GM10266 (cell line): ENCODE results near the gene ZNF488.

Source experiments
- DNase-seq: peaks from one replicate; pipeline ENCODE4 v3.0.0; 2012; ENCODE audit errors: extremely low spot score
- TF ChIP-seq, protein P1 (sequence below): IDR thresholded peaks from 2 replicates; pipeline ENCODE4 v1.5.1; 2012; ENCODE audit warnings: mild to moderate bottlenecking, low read depth; ENCODE audit not compliant: control insufficient read depth, insufficient read depth; ENCODE audit errors: missing control alignments

ZNF488 gene

DNA sequence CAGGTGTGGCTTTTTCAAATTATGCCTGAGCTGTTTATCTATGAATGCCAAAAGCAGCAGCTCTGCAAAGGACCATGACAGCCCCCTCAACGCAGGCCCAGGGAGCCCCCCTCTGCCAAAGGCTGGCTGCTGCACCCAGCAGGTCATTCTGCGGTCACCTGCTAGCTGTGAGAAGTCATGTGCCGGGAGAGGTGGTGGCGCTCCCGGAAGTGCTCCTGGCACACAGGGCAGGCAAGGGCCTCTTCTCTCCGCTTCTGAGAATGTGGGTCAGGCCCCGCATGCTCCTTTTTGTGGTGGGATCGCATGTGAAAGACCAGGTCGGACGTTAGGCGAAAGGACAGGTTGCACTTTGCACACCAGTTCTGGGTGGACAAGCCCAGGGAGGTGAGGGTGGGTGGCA is 16.4 kb downstream of the ZNF488 start:
- TF ChIP-seq, protein P1, sequence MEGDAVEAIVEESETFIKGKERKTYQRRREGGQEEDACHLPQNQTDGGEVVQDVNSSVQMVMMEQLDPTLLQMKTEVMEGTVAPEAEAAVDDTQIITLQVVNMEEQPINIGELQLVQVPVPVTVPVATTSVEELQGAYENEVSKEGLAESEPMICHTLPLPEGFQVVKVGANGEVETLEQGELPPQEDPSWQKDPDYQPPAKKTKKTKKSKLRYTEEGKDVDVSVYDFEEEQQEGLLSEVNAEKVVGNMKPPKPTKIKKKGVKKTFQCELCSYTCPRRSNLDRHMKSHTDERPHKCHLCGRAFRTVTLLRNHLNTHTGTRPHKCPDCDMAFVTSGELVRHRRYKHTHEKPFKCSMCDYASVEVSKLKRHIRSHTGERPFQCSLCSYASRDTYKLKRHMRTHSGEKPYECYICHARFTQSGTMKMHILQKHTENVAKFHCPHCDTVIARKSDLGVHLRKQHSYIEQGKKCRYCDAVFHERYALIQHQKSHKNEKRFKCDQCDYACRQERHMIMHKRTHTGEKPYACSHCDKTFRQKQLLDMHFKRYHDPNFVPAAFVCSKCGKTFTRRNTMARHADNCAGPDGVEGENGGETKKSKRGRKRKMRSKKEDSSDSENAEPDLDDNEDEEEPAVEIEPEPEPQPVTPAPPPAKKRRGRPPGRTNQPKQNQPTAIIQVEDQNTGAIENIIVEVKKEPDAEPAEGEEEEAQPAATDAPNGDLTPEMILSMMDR: no peak
- DNase-seq: no peak

DNA sequence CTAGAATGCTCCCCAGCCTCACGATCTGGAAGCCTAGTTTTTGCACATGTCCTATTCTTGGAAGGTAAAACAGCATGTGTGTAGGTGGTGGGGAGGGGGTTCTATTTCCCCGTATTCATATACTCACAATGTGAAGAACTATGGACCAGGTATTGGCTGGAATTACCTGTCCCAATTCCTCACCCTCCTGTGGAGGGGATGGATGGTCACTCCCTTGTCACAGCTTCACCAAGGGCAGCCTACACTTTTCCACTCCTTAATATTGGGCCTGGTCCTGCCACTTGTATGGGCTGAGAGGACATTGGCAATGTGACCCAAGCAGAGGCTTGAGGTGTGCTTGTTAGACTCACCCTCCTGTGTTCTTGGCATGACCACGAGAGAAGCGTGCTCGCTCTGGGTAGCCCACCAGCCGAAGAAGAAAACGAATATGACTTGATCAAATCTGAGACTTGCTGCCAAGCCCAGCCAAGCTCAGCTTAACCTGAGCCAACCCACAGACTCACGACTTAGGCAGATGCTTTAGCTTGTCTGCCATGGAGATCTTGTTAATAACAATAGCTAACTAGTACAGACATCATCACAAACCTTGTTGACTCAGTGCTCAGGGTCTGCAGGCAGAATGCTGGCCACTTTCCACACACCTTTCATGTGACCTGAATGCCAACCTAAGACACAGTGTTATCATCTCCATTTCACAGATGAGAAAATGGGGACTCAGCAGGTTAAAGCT is 17.2 kb downstream of the ZNF488 start:
- TF ChIP-seq, protein P1: no peak
- no peak for DNase-seq

DNA sequence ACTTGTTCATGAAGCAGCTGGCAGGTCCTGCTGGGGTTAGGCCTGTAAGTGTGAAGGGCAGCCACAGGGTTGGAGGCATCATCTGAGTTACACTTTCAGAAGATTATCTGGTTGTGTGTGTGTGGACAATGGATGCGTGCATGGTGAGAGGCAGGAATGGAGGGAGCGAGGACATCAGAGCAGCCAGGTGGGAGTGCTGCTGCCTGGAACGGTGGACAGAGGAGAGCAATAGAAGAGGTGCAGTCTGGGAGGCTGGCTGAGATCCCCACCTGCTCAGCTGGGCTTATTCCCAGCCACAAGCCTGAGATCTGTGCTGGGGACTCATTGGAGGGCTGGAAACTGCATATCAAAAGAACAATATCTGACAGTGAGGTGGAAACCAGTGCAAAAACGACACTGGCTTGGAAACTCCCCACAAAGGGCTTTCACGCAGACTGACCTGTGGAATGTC is 17.9 kb downstream of the ZNF488 start:
- TF ChIP-seq, protein P1: no peak
- DNase-seq: no peak

DNA sequence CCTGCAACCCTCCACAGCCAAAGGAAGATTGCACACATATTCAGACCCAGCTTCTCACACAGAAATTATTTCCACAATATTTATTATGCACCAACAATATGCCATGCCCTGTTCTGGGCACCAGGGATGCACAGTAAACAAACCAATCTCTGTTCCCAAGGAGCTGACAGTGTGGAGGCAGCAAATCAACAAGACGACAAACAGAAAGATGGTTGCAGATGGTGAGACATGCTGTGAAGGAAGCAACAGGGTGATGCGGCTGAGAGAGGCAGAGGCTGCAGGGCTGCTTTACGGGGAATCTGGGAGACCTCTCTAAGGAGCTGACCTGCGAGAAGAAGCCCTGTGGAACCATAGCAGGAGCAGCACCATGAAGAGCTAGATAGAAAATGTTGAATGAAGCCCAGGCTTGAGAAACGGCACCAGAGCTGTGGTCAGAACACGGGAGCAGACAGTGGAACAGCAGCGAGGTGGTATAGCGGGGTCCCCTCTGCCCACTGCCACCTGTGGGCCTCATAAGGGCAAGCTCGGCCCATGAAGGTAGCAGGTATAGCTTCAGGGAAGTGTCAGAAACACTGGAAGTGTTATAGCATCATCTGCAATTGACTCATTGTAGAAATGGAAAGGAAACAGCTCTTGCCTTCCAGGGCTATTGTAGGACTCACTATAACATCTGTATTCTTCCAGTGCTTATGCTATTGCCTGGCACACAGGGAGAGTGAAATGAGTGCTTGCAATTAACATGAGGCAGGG is 18.5 kb downstream of the ZNF488 start:
- TF ChIP-seq, protein P1: no peak
- DNase-seq: no peak

DNA sequence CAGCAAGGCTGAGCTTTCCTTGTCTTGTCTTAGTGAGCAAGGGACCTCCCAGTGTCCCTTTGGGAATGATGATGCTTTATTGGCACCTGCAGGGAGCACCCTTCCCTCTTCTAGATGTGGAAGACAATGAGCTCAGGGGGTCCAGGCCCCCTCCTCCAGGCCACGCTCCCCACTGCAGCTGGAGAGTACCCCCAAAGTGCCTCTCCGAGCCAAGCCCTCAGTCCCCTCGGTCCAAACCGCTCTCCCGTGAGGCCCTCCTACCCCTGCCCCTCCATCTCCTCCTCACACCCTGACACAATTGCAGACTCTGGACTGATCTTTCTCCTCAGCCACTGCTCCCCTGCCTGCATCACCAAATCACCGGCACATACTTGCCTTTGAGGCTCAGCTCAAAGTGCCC is 19.2 kb downstream of the ZNF488 start:
- no peak for DNase-seq
- TF ChIP-seq, protein P1: no peak

DNA sequence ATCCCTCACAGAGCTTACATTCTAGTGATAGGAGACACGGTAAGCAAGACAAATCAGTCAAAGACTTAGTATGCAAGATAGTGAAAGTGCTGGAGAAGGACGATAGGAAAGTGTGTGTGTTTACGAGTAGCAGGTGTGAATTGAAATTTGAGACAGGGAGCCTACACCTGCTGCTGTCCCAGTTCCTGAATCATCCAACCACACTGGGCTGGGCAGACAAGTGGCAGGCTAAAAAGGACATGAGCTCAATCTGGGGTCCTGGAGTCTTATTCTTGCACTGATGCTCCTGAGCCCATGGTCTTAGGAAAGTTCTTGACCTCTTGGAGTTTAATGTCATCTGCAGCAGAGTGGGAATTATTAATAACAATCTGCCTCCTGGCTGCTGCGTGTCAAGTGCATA is 19.7 kb downstream of the ZNF488 start:
- DNase-seq: no peak
- TF ChIP-seq, protein P1: no peak

DNA sequence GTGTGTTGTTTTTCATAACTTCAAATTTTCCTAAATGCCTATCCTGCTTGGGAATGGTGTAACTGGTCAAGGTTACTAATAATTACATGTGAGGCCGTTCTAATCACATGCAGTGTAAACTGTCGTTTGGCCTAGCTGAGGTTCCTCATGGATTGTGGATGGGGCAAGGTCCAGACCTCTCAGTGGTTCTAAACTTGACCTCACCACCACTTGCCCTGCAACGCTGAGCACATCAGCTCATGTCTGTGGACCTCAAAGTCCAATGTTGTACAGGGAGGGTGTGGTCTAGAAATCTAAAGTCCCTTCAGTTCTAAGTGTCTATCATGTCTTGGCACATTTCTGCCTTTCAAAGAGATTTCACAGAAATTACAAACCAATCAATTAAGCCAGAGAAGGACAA is 20.3 kb downstream of the ZNF488 start:
- no peak for DNase-seq
- TF ChIP-seq, protein P1: no peak
